Activated CD4-positive, alpha-beta T cell treated with anti-CD3 and anti-CD28 coated beads, Interleukin-10, Interleukin-2, amounts not matched to agents 100 ng/mL and 50 ng/mL, durations not matched to agents 16 hours and 8 hours (primary cell): Measurements from ENCODE around the gene A2ML1.
A peak's percentile ranks its signal among the peaks of the same experiment; 100 is the strongest.
"Not testable (repeated sequence)": the region's sequence is repeated elsewhere in the genome, so short reads cannot be mapped to it uniquely, and the experiment has no call there.

ENCODE experiments used
- DNase-seq: peaks from one replicate; pipeline ENCODE4 v3.0.0-alpha.2; 2020

A2ML1 gene

DNA sequence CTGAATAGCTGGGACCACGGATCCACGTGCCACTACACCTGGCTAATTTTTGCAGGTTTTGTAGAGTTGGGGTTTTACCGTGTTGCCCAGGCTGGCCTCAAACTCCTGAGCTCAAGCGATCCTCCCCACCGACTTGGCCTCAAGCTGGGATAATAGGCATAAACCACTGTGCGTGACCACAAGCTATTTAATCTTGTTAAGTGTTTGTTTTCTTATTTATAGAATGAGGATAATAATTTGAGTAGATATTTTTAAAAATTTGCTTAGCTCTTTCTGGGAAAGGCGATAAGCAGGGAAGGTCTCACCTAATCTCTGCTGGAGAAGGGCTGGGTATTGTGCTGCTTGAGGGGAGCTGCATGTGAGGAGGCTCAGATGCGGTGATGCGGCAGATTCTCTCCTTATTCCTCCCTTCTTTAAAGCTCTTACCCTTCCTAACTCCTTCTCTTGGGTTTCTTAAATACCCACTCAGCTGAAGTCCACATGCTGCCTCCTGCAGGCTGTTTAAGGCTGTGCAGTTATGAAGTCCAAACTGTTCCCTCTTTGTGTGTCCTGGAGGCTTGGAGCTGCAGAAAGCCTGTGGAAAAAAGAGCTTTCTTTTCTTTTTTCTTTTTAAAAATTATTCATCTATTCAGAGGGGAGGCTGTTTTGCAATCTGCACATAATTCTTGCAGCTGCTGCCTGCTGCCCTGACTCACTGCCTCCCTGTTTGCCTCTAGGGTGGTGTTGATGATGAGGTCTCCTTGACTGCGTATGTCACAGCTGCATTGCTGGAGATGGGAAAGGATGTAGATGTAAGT, 37.9 kb downstream of the A2ML1 start:
- peak; percentile 26 for DNase-seq

DNA sequence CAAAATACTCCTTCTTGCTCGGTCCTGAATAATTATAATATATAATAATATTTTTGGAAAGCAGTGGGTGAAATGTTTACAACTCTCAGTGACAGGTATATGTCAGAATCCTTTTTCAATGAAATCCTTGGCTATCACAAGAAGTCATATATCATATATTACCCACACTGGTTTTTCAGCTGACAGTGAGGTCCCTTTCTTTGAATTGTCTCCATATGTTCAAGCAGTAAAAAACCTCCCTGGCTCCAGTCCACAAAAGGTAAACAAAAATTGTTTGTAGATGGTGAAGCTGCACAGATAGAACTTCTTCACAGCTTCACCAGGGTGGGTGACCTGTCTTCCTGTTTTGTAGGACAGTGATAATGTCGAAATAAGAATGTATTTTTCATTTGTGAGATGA, 44.0 kb downstream of the A2ML1 start:
- no peak for DNase-seq

DNA sequence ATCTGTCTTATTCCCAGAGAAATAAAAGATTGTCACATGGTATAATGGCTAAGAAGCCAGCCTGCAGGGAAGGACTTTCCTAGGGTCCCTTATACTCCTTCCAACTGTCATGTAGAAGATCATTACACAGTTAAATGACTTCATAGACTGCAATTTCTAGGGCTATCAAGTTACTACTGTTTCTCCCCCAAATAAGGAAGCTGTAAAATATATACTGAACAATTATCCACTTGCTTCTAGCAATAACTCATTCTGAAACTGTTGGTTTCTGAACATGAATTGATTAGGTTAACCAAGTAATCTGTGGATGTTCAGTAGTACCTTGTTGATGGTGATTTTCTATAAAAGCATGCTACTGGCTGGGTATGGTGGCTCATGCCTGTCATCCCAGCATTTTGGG, 44.6 kb downstream of the A2ML1 start:
- peak; percentile 40 for DNase-seq

DNA sequence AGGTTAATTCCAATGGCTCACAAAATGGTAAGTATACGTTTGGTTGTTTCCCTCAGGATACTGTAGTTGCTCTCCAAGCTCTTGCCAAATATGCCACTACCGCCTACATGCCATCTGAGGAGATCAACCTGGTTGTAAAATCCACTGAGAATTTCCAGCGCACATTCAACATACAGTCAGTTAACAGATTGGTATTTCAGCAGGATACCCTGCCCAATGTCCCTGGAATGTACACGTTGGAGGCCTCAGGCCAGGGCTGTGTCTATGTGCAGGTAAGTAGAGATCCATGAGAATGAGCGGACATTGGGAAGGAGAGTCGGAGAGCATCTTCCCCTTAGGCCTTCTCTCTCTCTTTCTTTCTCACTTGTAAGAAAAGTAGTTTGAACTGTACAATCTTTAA, 45.4 kb downstream of the A2ML1 start:
- DNase-seq, result no peak

DNA sequence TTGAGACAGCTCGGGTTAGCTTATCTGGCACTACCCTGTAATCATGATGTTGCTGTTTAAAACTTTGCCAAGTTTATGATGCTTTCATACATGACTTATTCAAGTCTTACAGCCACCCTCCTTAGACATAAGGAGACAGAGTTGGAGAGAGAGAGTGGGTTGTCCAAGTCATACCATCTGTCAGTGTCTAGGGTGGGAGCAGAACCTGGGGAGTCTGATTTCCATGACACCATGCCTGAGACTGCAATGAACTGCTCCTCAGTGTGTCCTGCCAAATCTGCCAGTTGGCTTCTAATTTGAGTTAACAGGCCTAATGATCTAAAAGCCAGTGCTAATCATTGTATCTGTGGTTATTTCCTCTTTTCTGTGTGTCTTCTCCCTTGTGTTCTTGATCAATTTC, 48.2 kb downstream of the A2ML1 start:
- DNase-seq, result no peak

DNA sequence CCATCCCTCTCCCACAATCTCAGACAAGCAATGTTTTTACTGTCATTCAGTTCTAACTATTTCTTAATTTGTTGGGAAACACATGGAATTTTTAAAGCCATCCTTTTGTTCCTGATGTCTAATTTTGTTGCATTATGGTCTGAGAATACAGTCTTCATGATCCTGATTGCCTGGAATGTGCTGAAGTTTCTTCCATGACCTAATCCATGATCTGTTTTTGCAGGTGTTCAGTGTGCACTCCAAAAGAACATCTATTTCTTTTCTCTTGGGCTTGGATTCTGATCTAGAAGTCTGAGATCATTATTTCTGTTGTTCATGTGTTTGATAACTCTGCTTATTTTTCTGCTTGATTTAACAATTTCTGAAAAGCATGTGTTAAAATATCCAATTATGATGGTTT, 48.6 kb downstream of the A2ML1 start:
- DNase-seq, result no peak

DNA sequence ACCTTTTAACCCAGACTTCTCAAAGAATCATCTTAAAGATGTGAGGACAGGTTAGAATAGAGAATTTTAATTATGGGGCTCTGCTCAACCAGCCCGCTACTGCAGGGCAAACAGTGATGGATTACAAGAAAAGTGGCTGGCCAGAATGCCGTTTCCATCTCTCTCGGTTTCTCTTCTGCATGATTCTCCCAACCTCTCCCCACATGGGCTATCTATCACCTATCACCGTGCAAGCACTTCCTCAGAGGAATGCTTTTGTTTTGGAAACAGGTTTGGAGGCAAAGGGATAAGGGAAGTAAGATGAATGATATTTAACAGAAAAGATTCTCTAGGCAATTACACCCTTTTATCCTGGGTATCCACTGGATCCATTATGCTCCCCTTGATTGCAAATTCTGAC, 54.5 kb downstream of the A2ML1 start:
- DNase-seq, result no peak

DNA sequence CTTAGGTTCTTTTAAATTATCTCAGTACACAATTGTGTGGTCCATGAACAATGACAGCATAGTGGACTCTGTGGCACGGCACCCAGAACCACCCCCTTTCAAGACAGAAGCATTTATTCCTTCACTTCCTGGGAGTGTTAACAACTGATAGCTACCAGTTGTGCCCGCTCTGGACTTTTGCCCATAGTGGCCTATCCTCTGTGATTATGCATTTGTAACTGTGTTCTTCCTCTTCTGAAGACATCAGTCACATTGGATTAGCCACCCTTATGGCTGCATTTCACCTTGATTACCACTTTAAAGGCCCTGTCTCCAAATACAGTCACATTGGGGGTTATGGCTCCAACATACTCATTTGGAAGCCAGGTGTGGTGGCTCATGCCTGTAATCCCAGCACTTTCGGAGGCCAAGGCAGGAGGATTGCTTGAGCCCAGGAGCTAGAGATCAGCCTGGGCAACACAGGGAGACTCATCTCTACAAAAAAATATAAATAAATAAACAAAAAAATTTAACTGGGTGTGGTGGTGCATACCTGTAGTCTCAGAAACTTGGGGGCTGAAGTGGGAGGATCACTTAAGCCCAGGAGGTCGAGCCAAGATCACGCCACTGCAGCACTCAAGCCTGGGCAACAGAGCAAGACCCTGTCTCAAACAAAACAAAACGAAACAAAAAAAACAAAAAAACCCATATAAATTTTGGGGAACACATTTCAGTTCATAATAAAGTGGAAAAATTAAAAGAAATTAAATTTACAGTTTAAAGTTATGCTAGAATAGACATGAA, 64.3 kb downstream of the A2ML1 start:
- no peak for DNase-seq

DNA sequence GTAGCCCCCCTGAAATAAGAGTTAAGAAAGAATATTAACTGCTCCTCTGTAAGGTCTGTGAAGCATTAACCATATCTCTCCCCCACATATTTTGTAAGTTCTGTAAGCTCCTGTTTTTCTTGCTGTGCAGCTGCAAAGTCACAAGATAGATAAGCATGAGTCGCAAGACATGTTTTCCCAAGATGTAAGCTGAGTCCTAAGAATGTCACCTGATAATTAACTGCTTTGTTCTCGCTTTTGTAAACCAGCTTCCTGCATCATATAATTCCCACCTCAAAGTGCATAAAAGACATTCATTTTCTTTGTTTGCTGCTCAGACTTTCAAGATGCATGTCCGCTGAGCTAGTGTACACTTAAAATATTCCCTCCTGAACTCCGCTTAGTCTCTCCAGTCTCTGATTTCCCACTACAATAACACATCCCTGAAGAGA, 64.9 kb downstream of the A2ML1 start:
- DNase-seq, result no peak

DNA sequence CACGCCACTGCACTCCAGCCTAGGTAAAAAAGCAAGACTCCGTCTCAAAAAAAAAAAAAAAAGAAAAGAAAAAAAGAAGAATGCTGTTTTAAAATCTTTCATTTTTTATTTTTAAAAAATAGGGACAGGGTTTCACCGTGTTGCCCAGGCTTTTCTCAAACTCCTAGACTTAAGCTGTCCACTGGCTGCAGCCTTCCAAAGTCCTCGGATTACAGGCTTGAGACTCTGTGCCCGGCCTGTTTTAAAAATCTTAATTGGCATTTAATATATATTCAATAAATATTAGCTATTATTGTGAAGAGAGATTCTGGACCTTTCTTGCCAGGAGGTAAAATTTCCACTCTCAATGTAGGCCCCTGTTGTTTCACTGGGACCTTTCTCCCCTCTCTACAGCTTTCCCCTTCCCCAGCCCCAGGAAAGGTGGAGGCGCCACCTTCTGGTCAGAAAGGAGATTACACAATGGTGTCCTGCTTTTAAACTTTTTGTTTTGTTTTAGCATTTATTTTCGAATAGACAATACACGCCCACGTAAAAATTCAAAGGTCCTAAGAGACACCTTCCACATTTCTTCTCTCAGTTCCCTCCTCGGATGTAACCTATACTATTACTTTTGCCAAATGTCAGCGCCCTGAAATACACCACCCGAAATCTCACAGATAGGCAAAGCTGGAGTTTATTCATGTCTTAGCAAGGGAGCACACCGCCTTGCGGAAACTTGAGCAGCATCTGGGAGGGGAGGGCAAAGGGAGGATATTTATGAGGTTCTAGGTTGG, 68.1 kb downstream of the A2ML1 start:
- DNase-seq, result peak; percentile 68

DNA sequence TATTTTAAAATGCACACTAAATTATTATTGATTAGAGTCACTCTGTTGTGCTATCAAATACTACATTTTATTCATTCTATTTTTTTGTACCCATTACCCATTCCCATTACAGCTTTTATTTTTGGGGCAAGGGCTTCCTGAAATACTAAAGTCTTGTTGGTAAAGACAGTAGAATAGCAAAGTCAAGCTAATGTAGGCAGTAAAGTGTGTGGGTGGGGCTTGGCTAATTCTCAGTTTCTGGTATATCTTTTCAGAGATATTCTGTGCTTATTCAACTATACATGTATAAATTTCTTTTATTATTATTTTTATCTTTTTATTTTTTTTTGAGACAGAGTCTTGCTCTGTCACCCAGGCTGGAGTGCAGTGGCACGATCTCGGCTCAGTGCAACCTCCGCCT, 69.6 kb downstream of the A2ML1 start:
- DNase-seq, result no peak

DNA sequence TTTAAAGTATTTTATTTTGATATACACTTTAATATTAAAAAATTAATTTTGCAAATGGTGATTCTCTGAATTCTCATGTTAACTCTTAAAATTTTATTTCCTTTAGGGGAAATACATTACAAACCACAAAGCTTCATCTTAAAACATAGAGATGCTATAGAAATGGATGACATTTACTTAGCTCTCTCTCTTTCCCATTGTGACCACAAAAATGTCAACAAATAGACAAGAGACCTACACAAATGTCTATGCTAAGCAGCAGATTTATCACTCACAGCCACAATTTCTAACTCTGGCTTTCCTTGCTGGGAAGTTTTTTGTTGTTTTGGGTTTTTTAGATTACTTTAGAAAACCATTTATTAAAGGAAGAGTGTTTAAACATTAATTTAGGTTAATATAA, 72.0 kb downstream of the A2ML1 start:
- no peak for DNase-seq

DNA sequence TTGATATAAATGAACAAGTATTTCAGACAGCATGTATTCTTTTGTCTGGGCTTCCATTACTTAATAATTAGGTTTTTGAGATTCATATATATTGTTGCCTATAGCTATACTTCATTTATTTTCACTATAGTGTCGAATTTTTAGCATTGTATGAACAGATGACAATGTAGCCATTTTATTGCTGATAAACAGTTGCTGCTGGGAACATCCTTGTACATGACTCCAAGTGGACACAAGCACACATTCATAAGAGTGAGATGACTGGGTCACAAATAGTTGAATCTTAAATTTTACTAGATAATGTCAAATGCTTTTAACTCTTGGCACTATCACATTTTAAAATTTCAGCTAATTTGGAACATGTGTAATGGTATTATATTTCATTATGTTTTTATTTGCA, 72.6 kb downstream of the A2ML1 start:
- no peak for DNase-seq

DNA sequence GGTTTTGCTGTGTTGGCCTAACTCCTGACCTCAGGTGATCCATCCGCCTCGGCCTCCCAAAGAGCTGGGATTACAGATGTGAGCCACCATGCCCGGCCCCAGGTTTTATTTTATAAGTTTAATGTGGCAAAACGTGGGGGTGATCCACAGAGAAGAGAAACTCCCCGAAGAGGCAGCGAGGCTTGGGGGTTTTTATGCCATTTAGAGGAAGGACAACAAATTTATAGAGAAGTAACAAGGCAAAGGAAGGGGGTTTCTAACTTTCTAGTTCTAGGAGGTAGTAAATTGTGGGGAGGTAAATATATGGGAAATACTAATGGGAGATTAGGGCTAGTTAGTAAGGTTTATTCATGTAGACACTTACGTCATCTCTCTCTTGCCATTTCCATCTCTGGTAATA, 74.7 kb downstream of the A2ML1 start:
- no peak for DNase-seq

DNA sequence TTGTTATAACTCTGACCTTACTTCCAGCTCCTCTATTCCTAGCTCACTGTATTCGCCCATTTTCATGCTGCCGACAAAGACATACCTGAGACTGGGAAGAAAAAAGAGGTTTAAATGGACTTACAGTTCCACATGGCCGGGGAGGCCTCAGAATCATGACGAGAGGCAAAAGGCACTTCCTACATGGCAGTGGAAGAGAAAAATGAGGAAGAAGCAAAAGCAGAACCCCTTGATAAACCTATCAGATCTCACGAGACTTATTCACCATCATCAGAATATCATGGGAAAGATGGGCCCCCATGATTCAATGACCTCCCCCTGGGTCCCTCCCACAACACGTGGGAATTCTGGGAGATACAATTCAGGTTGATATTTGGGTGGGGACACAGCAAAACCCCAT, 77.4 kb downstream of the A2ML1 start:
- DNase-seq, result no peak

DNA sequence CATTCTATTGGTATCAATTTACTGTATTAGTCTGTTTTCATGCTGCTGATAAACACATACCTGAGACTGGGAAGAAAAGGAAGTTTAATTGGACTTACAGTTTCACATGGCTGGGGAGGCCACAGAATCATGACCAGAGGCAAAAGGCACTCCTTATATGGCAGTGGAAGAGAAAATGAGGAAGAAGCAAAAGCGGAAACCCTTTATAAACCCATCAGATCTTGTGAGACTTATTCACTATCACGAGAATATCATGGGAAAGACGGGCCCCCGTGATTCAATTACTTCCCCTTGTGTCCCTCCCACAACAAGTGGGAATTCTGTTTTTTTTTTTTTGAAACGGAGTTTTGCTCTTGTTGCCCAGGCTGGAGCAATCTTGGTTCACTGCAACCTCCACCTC, 80.3 kb downstream of the A2ML1 start:
- not testable (repeated sequence) for DNase-seq

DNA sequence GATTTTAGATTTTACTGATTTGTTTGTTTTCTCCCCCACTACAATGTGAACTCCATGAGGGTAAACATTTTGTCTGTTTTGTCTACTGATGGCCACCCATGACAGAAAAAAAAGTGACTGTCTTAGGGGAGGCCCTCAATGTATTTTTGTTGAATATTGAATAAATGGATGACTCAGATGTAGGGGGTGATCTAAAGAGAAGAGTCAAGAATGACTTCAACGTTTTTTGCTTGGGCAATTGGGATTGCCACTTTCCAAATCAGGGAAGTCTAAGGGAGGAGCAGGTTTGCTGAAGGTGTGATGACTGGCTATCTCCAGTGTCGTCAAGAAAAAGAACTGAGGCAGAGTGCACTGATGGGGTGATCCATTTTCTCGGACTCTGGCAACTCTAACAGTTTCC, 81.2 kb downstream of the A2ML1 start:
- DNase-seq, result no peak

DNA sequence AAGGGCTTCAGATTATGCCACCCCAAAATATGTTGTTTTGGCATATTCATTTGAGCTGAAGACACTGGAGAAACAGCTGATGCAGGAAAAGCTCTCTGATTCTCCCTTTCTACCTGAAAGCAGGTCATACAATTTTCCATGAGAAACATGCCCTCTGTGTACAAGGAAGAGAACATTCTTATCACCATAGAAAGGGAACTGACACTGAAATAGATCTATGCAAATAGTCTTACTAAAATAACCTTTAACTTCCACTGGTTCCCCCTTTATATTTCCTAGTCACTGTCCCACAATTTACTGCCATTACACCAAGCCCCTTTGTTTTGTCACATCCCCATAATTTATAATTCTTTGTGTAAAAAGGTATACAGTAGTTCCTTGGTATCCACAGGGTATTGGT, 82.2 kb downstream of the A2ML1 start:
- no peak for DNase-seq

DNA sequence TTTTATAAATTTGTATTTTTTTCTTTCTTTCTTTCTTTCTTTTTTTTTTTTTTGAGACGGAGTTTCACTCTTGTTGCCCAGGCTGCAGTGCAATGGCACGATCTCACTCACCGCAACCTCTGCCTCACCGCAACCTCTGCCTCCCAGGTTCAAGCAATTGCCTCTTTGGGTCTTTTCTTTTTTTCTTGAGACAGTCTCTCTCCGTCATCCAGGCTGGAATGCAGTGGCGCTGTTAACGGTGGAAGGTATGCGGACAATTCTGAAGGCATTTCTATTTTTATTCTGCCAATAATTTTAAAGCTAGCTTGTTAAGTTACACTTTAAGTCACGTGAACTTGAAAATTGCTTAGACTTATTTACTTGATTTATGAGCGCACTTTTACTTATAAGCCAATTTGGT, 83.1 kb downstream of the A2ML1 start:
- no peak for DNase-seq

DNA sequence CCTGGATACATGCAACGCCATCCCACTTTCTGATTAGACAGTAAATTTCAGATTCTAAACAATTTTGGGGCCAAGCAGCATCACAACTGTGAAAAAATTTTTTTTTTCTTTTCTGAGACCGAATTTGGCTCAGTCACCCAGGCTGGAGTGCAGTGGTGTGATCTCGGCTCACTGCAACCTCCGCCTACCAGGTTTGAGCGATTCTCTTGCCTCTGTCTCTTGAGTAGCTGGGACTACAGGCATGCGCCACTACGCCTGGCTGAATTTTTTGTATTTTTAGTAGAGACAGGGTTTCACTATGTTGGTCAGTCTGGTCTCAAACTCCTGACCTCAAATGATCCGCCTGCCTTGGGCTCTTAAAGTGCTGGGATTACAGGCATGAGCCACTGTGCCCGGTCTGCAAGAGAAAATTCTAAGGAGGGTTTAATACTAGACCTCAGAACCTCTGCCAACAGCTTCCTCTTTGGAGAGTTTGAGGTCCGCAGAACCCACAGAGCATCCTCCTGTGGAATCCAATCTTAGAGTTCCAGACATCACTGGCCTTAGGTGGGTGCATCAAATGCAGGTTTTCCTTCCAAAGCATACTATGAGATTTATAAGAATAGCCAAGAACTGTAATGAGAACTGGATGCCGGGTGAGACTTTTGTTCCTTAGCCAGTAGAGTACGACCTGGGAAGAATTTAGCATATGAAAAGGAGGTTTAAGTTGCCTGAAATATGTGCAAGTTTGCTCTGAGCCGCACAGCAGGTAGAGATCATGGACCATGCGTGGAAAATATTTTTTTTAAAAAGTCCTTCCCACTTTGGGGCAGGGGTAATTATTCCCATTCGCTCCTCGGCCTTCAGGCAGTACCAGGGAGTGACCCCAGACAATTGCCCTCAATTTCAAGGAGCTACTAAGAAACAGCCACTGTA, 84.1 kb downstream of the A2ML1 start:
- no peak for DNase-seq

DNA sequence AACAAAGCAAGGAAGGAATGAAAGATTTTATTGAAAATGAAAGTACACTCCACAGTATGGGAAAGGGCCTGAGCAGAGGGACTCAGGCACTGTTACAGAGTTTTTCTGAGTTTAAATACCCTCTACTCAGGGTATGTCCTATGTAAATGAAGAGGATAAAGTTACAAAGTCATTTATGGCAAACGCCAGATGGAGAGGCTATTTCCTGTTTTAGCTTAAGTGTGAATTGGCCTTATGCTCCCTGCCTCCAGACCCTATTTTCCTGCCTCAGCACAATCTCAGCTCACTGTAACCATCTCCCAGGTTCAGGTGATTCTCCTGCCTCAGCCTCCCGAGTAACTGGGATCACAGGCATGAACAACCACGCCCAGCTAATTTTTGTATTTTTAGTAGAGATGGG, 85.1 kb downstream of the A2ML1 start:
- no peak for DNase-seq

DNA sequence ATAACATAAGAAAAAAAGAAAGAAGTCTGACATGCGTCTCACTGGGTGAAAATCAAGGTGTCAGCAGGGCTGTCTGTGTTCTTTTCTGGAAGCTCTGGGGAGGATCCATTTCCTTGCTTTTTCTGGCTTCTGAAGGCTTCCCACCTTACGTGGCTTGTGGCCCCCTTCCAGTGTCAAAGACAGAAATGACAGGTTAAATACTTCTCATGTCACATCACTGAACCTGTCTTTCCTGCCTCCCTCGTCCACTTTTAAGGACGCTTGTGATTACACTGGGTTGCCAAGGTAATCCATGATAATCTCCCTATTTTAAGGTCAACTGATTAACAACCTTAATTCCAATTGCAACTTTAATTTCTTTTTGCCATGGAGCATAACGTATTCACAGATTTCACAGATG, 87.3 kb downstream of the A2ML1 start:
- no peak for DNase-seq
